HG03139 (cell line): ENCODE results near the gene PSMB1.

Source experiments
- ATAC-seq: cut with Tn5 transposase; IDR thresholded peaks from one replicate; pipeline ENCODE4 v1.9.1; 2021; ENCODE audit not compliant: unreplicated experiment

Gene PSMB1

GRCh38 chr6:170552765-170553533, at the start of gene PSMB1:
Gene PSMB1 (minus strand): TSS chr6:170553307. CDS start chr6:170553242, 65 bp downstream.
- peak; percentile 54 for ATAC-seq

GRCh38 chr6:170597278-170597677, 44.2 kb upstream of the PSMB1 start:
- ATAC-seq = no peak

GRCh38 chr6:170596426-170596825, 43.3 kb upstream of the PSMB1 start:
- no peak for ATAC-seq

GRCh38 chr6:170590725-170591124, 37.6 kb upstream of the PSMB1 start:
- ATAC-seq = no peak

GRCh38 chr6:170584954-170585498, 31.9 kb upstream of the PSMB1 start:
- no peak for ATAC-seq

- ATAC-seq = peak; percentile 97
Observed at GRCh38 chr6:170584181-170584953, 31.3 kb upstream of the PSMB1 start, which contains the start of gene PDCD2. Gene PDCD2 (minus strand): TSS chr6:170584637. CDS start chr6:170584581, 56 bp downstream.

- no peak for ATAC-seq
Observed at GRCh38 chr6:170583756-170584180, 30.7 kb upstream of the PSMB1 start.

GRCh38 chr6:170578909-170579308, 25.8 kb upstream of the PSMB1 start:
- ATAC-seq = no peak

- no peak for ATAC-seq
Observed at GRCh38 chr6:170575250-170575649, 22.1 kb upstream of the PSMB1 start.

- ATAC-seq = no peak
Observed at GRCh38 chr6:170572704-170573466, 19.8 kb upstream of the PSMB1 start.

GRCh38 chr6:170564936-170565530, 11.9 kb upstream of the PSMB1 start:
- ATAC-seq = no peak

- ATAC-seq = no peak
Observed at GRCh38 chr6:170561555-170561954, 8.4 kb upstream of the PSMB1 start.

GRCh38 chr6:170555305-170555704, 2.2 kb upstream of the PSMB1 start:
- ATAC-seq = no peak

GRCh38 chr6:170554796-170555137, 1.7 kb upstream of the PSMB1 start:
- no peak for ATAC-seq

GRCh38 chr6:170554013-170554795, 1.1 kb upstream of the PSMB1 start, which contains the start of gene TBP:
Gene TBP (plus strand): TSS chr6:170554369. CDS start chr6:170557030, 2,661 bp downstream.
- ATAC-seq = peak; percentile 96

GRCh38 chr6:170553534-170554012, 466 bp upstream of the PSMB1 start:
- ATAC-seq = peak; percentile 32

GRCh38 chr6:170545405-170545804, 7.7 kb downstream of the PSMB1 start:
- no peak for ATAC-seq

- ATAC-seq = no peak
Observed at GRCh38 chr6:170542031-170542719, 10.9 kb downstream of the PSMB1 start.

- ATAC-seq = no peak
Observed at GRCh38 chr6:170537329-170537728, 15.8 kb downstream of the PSMB1 start.
